Measurements from ENCODE around the gene MRPL41. TPM values are rescaled to one million over a fixed set of nuclear protein-coding genes. Genes with fewer than 3 reads are reported as not detected.

The MRPL41 gene
- total and polyA plus RNA-seq, 2 experiments from 2014 or later, result 42.9 to 97.6 TPM

DNA sequence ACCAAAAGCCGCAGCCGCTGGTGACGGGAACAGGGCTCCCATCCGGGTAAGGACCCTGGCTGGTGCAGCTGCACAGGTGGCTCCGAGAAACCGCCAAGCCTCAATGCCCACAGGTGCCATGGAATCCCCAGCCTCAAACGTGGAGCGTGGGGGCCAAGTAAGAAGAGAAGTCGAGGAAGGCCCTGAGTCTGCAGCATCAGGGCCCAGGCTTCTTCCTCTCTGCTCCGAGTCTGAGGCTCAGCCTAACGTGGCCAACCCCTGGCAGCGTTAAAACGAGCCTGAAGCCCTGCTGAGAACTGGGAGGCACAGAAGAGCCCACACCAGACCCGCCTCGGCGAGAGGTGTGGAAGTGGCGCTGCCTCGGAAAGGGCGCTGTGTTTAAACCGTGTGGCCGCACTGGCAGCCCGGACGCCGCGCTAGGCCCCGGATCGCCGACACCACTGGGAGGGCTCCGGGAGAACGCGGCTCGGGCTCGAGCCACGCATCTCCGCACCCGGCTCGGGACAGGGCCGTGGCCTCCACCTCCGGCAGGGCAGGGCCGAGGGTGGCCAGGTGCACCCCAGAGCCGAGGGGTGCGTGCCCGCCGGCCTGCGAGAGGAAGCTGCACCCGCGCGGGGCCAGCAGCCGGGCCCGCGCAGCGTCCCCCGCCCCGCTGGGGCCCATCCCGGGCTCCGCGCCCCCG, 37.9 kb downstream of the MRPL41 start:
- no peaks in the 10 kb centered on the region for H3F3A ChIP-seq (ENCODE audit: insufficient read depth)
- H3K36me3 ChIP-seq (ENCODE audit: low read depth), result peaks cover 17% of the 10 kb centered on the region; the same call in 1 of the 2 replicates
- no peaks in the 10 kb centered on the region for H3K9me3 ChIP-seq (ENCODE audit: low read depth)
- DNase-seq, result peak; percentile 66
- H3K27me3 ChIP-seq (replicated peaks; ENCODE audit: insufficient read depth), result no peaks in the 10 kb centered on the region
- no peak overlapping the region for H3K27ac ChIP-seq
- H3K4me1 ChIP-seq (ENCODE audit: insufficient read depth), result peaks cover 7% of the 10 kb centered on the region; the same call in 1 of the 2 replicates
- peak overlapping the region; percentile 78 for H3K9ac ChIP-seq
- H3K4me2 ChIP-seq (ENCODE audit: unreplicated experiment), result peak overlapping the region; percentile 84
- H4K20me1 ChIP-seq (ENCODE audit: insufficient read depth), result no peaks in the 10 kb centered on the region
- TF ChIP-seq EZH2 (IDR thresholded peaks at IDR 0.05; ENCODE audit: insufficient read depth, poor library complexity, severe bottlenecking) (no peak), EZH2phosphoT487 (IDR thresholded peaks at IDR 0.05; ENCODE audit: insufficient read depth, low read depth) (no peak)
- H3K4me3 ChIP-seq, result peak overlapping the region; percentile 75
- peaks cover 50% of the 10 kb centered on the region for H3K79me2 ChIP-seq (ENCODE audit: insufficient read depth)
- in situ Hi-C loops (cut with MboI), result no loop called here
- 1 to 2% methylated on average over 38 to 49 of the region's 58 CpGs for WGBS, 2 experiments (ENCODE audit: low coverage in 1 of 2, low lambda C conversion rate in 2 of 2, missing lambda C conversion rate in 2 of 2)
- H3K9me2 ChIP-seq (ENCODE audit: insufficient read depth), result no peaks in the 10 kb centered on the region
- H2AFZ ChIP-seq, result no peak overlapping the region

DNA sequence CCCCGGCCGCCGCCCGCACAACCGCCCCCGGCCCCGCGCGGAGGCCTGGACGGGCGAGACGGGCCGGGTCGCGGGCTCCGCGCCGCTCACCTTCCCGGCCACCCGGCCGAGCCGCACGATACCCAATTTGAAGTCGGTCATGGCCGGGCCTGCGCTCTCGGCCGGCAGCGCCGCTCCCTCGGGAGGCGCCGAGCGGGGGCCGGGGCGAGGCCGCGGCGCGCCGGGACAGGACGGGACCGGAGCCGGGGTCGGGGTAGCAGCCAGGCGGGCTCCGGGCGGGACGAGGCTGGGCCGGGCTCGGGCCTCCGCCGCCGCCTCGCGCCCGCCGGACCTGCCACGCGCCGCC, 38.4 kb downstream of the MRPL41 start:
- Histone ChIP-seq H3K79me2 (ENCODE audit: insufficient read depth) (peaks cover 45% of the 10 kb centered on the region), H3K4me1 (ENCODE audit: insufficient read depth) (peaks cover 7% of the 10 kb centered on the region; the same call in 1 of the 2 replicates), H3K9me2 (ENCODE audit: insufficient read depth) (no peaks in the 10 kb centered on the region), H3K9ac (peak overlapping the region; percentile 78), H3K36me3 (ENCODE audit: low read depth) (peaks cover 17% of the 10 kb centered on the region; the same call in 1 of the 2 replicates), H3K4me2 (ENCODE audit: unreplicated experiment) (no peak overlapping the region), H3F3A (ENCODE audit: insufficient read depth) (no peaks in the 10 kb centered on the region), H2AFZ (no peak overlapping the region), H3K9me3 (ENCODE audit: low read depth) (no peaks in the 10 kb centered on the region), H3K27ac (no peak overlapping the region; the same call in 1 of the 2 replicates), H3K27me3 (replicated peaks; ENCODE audit: insufficient read depth) (no peaks in the 10 kb centered on the region), H4K20me1 (ENCODE audit: insufficient read depth) (no peaks in the 10 kb centered on the region), H3K4me3 (peak overlapping the region; percentile 75)
- in situ Hi-C loops (cut with MboI), result no loop called here
- WGBS, 2 experiments (ENCODE audit: low coverage in 1 of 2, low lambda C conversion rate in 2 of 2, missing lambda C conversion rate in 2 of 2), result 0 to 1% methylated on average over 12 to 47 of the region's 61 CpGs
- TF ChIP-seq EZH2 (IDR thresholded peaks at IDR 0.05; ENCODE audit: insufficient read depth, poor library complexity, severe bottlenecking) (no peak), EZH2phosphoT487 (IDR thresholded peaks at IDR 0.05; ENCODE audit: insufficient read depth, low read depth) (no peak)
- no peak for DNase-seq

DNA sequence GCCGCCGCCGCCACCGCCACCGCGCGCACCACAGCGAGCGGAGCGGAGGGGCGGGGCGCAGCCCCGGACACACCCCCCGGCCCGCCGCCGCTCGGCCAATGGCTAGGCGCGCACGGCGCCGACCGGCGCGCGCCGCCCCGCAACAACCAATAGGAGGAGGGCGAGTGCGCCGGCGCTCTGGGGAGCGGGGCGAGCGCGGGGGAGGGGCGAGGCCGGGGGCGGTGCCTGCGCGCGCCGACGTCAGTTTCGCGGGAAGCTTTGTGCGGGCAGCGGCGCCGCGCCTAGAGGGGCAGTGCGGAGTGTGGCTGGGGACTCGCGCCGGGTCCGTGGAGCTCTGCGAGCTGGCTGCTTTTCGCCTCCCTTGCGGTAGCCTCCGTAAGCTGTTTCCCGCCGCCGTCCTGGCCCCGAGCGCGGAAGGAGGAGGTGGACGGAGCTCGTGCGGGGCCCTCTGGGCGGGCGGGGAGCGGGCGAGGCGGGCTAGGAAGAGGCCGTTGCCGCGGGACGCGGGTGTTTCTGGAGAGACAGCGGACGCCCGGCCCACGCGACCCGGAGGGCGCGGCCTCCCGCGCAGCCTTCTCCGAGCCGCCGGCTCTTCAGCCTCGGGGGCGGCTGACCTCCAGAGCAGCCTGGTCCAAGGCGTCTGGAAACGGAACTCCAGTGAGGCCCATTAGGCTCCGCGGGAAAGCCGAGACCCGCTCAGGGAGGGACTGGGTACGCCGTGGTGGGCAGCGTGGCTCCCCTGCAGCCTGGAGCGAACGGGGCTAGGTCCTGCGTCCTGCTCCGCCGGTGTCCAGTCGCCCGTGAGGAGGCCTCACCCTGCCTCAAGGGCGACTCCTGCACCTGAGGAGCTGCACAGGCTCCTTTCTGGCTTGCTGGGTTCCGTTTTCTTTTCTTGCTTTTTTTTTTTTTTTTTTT, 39.0 kb downstream of the MRPL41 start, which contains the start of gene ZMYND19:
ZMYND19 (minus strand) TSS at position 44 of the 915 bp plus-strand sequence. CDS start 249 bp downstream, outside the sequence.
- in situ Hi-C loops (cut with MboI), result no loop called here
- Histone ChIP-seq H3F3A (ENCODE audit: insufficient read depth) (no peaks in the 10 kb centered on the region), H3K27me3 (replicated peaks; ENCODE audit: insufficient read depth) (no peaks in the 10 kb centered on the region), H4K20me1 (ENCODE audit: insufficient read depth) (no peaks in the 10 kb centered on the region), H3K27ac (peak within 1 kb of the TSS; percentile 31), H3K9ac (peak within 1 kb of the TSS; percentile 78), H2AFZ (peak within 1 kb of the TSS; percentile 84), H3K9me2 (ENCODE audit: insufficient read depth) (no peaks in the 10 kb centered on the region), H3K9me3 (ENCODE audit: low read depth) (no peaks in the 10 kb centered on the region), H3K36me3 (ENCODE audit: low read depth) (peaks cover 17% of the 10 kb centered on the region; the same call in 1 of the 2 replicates), H3K4me2 (ENCODE audit: unreplicated experiment) (peak within 1 kb of the TSS; percentile 84), H3K4me3 (peak within 1 kb of the TSS; percentile 78), H3K4me1 (ENCODE audit: insufficient read depth) (peaks cover 7% of the 10 kb centered on the region; the same call in 1 of the 2 replicates), H3K79me2 (ENCODE audit: insufficient read depth) (peaks cover 40% of the 10 kb centered on the region)
- peak; percentile 97 for DNase-seq
- TF ChIP-seq EZH2 (IDR thresholded peaks at IDR 0.05; ENCODE audit: insufficient read depth, poor library complexity, severe bottlenecking), result no peak
- no peak for TF ChIP-seq EZH2phosphoT487 (IDR thresholded peaks at IDR 0.05; ENCODE audit: insufficient read depth, low read depth)
- WGBS, 2 experiments (ENCODE audit: low coverage in 1 of 2, low lambda C conversion rate in 2 of 2, missing lambda C conversion rate in 2 of 2), result 1 to 6% methylated on average over 22 to 89 of the region's 113 CpGs

DNA sequence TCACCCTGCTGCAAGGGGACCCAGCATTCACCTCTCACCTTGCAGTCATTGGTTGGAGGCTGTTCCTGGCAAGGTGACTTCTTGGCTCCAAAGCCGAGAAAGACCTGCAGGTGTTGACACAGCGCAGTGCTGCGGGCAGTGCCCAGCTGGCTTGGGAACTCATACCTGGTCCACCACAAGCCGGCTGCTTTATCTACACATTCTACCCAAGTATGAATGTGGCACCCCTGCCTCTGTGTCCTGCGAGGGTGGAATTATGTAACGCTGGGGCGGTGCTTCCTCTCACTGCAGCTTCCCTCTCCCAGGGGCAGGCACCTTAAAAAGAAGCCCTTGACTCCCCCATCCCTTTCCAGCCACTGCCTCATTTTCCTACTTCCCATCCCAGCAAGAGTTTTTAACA, 41.1 kb downstream of the MRPL41 start:
- Histone ChIP-seq H4K20me1 (ENCODE audit: insufficient read depth) (no peaks in the 10 kb centered on the region), H3K4me3 (no peak overlapping the region), H2AFZ (no peak overlapping the region), H3K9me2 (ENCODE audit: insufficient read depth) (no peaks in the 10 kb centered on the region), H3K79me2 (ENCODE audit: insufficient read depth) (peaks cover 20% of the 10 kb centered on the region), H3K9me3 (ENCODE audit: low read depth) (no peaks in the 10 kb centered on the region), H3F3A (ENCODE audit: insufficient read depth) (no peaks in the 10 kb centered on the region), H3K4me2 (ENCODE audit: unreplicated experiment) (no peak overlapping the region), H3K36me3 (ENCODE audit: low read depth) (peaks cover 3% of the 10 kb centered on the region; the same call in 1 of the 2 replicates), H3K27ac (no peak overlapping the region), H3K27me3 (replicated peaks; ENCODE audit: insufficient read depth) (no peaks in the 10 kb centered on the region), H3K9ac (no peak overlapping the region), H3K4me1 (ENCODE audit: insufficient read depth) (peaks cover 7% of the 10 kb centered on the region; the same call in 1 of the 2 replicates)
- no peak for DNase-seq
- 89 to 90% methylated on average over 7 of the region's 7 CpGs for WGBS, 2 experiments (ENCODE audit: low coverage in 1 of 2, low lambda C conversion rate in 2 of 2, missing lambda C conversion rate in 2 of 2)
- TF ChIP-seq EZH2phosphoT487 (IDR thresholded peaks at IDR 0.05; ENCODE audit: insufficient read depth, low read depth) (no peak), EZH2 (IDR thresholded peaks at IDR 0.05; ENCODE audit: insufficient read depth, poor library complexity, severe bottlenecking) (no peak)
- in situ Hi-C loops (cut with MboI), result no loop called here

Data from GM23248 (cell line).